GM12878 (cell line): ENCODE data around the gene IBTK. TPM values are rescaled to one million over a fixed set of nuclear protein-coding genes. Genes with fewer than 3 reads are reported as not detected.

ENCODE experiments used
- ATAC-seq: fragments of 200-7000 bp; cut with Tn5 transposase; 3 replicates; pipeline ENCODE4 v1.9.1; 2020; ENCODE audit warnings: mild to moderate bottlenecking, moderate library complexity
- BruUV-seq: library from RNA; stranded (reverse); fragments of 400-500 nt; replicated peaks from 2 replicates; lab custom pipeline; 2021; lab: Mats Ljungman, UMichigan
- CTCF ChIA-PET: fragments of 300-600 bp; sonication (Branson Sonifier 250); formaldehyde crosslinking; extraction: SDS; loops from one replicate; lab custom pipeline; 2021; ENCODE audit warnings: inconsistent platforms; lab: Yijun Ruan, JAX
- POLR2A ChIA-PET: fragments of 350-600 bp; formaldehyde crosslinking; extraction: SDS; loops from one replicate; lab custom pipeline; 2021; ENCODE audit warnings: inconsistent platforms; lab: Charles Lee
- RAD21 ChIA-PET: fragments of 300-600 bp; sonication (Branson Sonifier 250); formaldehyde crosslinking; loops from one replicate; lab custom pipeline; 2023; ENCODE audit warnings: antibody characterized with exemption; ENCODE audit not compliant: unreplicated experiment; lab: Charles Lee
- SMC1A ChIA-PET: fragments of 300-600 bp; sonication (Branson Sonifier 250); formaldehyde crosslinking; loops from one replicate; lab custom pipeline; 2023; ENCODE audit not compliant: unreplicated experiment, uncharacterized antibody; lab: Charles Lee
- DNase-seq: peaks from one replicate; pipeline ENCODE4 v3.0.0-alpha.2; 2011; ENCODE audit warnings: low read depth, low spot score
- FAIRE-seq: peaks from 3 replicates; lab custom pipeline; 2011; peaks lifted over from hg19 to GRCh38; lab: Jason Lieb, UNC
- H2AFZ ChIP-seq: 2 replicates; pipeline ENCODE4 v1.6.0; 2011; ENCODE audit warnings: low read depth, low read length, control low read depth; ENCODE audit not compliant: control insufficient read depth
- H3K27ac ChIP-seq: 2 replicates; pipeline ENCODE4 v1.5.1; 2011; ENCODE audit warnings: control low read depth; ENCODE audit not compliant: control insufficient read depth, insufficient read depth
- H3K27me3 ChIP-seq, 2 experiments: replicated peaks in 1 of 2; 2 replicates each; pipeline versions ENCODE4 v1.6.0 to v1.6.1; 2011; ENCODE audit warnings: low read length in 1 of 2; ENCODE audit not compliant: control insufficient read depth in 2 of 2, insufficient read depth in 2 of 2
- H3K36me3 ChIP-seq, 2 experiments: 2 replicates each; pipeline ENCODE4 v1.5.1; 2011; ENCODE audit warnings: low read length in 1 of 2; ENCODE audit not compliant: control insufficient read depth in 2 of 2, insufficient read depth in 2 of 2
- H3K4me1 ChIP-seq: 2 replicates; pipeline ENCODE4 v1.6.1; 2011; ENCODE audit warnings: mild to moderate bottlenecking, low read length, moderate library complexity, mixed read lengths; ENCODE audit not compliant: control insufficient read depth, insufficient read depth
- H3K4me2 ChIP-seq: 2 replicates; pipeline ENCODE4 v1.6.0; 2011; ENCODE audit warnings: control low read depth; ENCODE audit not compliant: control insufficient read depth, insufficient read depth
- H3K4me3 ChIP-seq: fragments of 200-600 bp; sonication (generic); 2 replicates; pipeline ENCODE4 v1.5.1; 2016
- H3K79me2 ChIP-seq: 2 replicates; pipeline ENCODE4 v1.6.0; 2011; ENCODE audit warnings: low read length; ENCODE audit not compliant: control insufficient read depth, insufficient read depth
- H3K9ac ChIP-seq: 2 replicates; pipeline ENCODE4 v1.8.0; 2011; ENCODE audit warnings: low read length, control low read depth, mixed read lengths; ENCODE audit not compliant: control insufficient read depth, insufficient read depth
- H3K9me3 ChIP-seq: replicated peaks from 3 replicates; pipeline ENCODE4 v1.5.1; 2011; ENCODE audit warnings: mild to moderate bottlenecking, low read length; ENCODE audit not compliant: control insufficient read depth, insufficient read depth
- H4K20me1 ChIP-seq: 2 replicates; pipeline ENCODE4 v1.6.0; 2011; ENCODE audit not compliant: control insufficient read depth, insufficient read depth
- CUX1 ChIP-seq: IDR thresholded peaks from 2 replicates; pipeline ENCODE4 v1.6.1; 2012; ENCODE audit warnings: improper control_type of control experiment, low read depth, low read length; ENCODE audit not compliant: insufficient replicate concordance
- ESRRA ChIP-seq: IDR thresholded peaks from 2 replicates; pipeline ENCODE4 v1.6.1; 2012; ENCODE audit warnings: mild to moderate bottlenecking, low read length, improper control_type of control experiment
- KLF5 ChIP-seq: fragments of 450-650 bp; IDR thresholded peaks from 2 replicates; pipeline ENCODE4 v1.6.1; 2014; ENCODE audit warnings: mild to moderate bottlenecking; ENCODE audit not compliant: partially characterized antibody
- MEF2A ChIP-seq: IDR thresholded peaks from 2 replicates; pipeline ENCODE4 v1.6.1; 2011; ENCODE audit warnings: low read depth, mild to moderate bottlenecking, low read length, moderate library complexity; ENCODE audit not compliant: insufficient read depth
- RB1 ChIP-seq: fragments of 450-650 bp; formaldehyde crosslinking; IDR thresholded peaks from 2 replicates; pipeline ENCODE4 v1.6.1; 2017; ENCODE audit warnings: mild to moderate bottlenecking, borderline replicate concordance
- SMAD5 ChIP-seq: IDR thresholded peaks from 2 replicates; pipeline ENCODE4 v1.6.1; 2016; ENCODE audit warnings: antibody characterized with exemption, low read depth
- USF1 ChIP-seq: IDR thresholded peaks from 2 replicates; pipeline ENCODE4 v1.6.1; 2011; ENCODE audit warnings: borderline replicate concordance, low read depth, mild to moderate bottlenecking, moderate library complexity, mixed read lengths, low read length; ENCODE audit not compliant: insufficient read depth; ENCODE audit errors: extremely low read length
- WRNIP1 ChIP-seq: IDR thresholded peaks from 2 replicates; pipeline ENCODE4 v1.6.1; 2011; ENCODE audit warnings: low read depth, low read length, improper control_type of control experiment, borderline replicate concordance
- WGBS: methylation state at CpG from one replicate; pipeline ENCODE4 v1.1.6; 2016; ENCODE audit warnings: low lambda C conversion rate; ENCODE audit not compliant: insufficient replicate concordance, insufficient coverage; ENCODE audit errors: missing lambda C conversion rate; 5-methylcytosine and 5-hydroxymethylcytosine counted together
- in situ Hi-C: fragments of 300-500 bp; cut with MboI; formaldehyde crosslinking; loops from 9 replicates; pipeline ENCODE4 v1.14.3; 2018; ENCODE audit warnings: mixed read lengths
- intact Hi-C: fragments of 100-400 bp; cut with micrococcal nuclease; formaldehyde crosslinking; loops from one replicate; pipeline ENCODE4 v1.14.2; 2022; ENCODE audit not compliant: unreplicated experiment
- polyA plus RNA-seq, 11 experiments: library from polyadenylated mRNA; depleted of rRNA in 4 of 11; unstranded in 6 of 11; stranded (reverse) in 5 of 11; fragments of >200 nt; fragmentation: Nextera tagmentation in 4 of 11; fragmentation: Illumina TruSeq in 1 of 11; extraction: Ambion mirVana in 4 of 11; extraction: Trizol in 1 of 11; gene quantifications; 1 replicate in 1 of 11; 2 replicates in 10 of 11; pipeline versions ENCODE4 v1.2.1 to v1.2.3, GENCODE V29; 2011 to 2016; ENCODE audit warnings: inconsistent platforms in 2 of 11, missing spikeins in 2 of 11, low read depth in 1 of 11
- total RNA-seq, 4 experiments: library from RNA; depleted of rRNA in 3 of 4; stranded (reverse); fragments of >200 nt in 3 of 4; fragmentation: Illumina TruSeq in 1 of 4; extraction: Trizol in 1 of 4; gene quantifications; 2 replicates each; pipeline versions ENCODE4 v1.2.1 to v1.2.3, GENCODE V29; 2013 to 2021

The IBTK gene
- total and polyA plus RNA-seq, 10 of the 15 experiments (the other 5 are each of a cell fraction or from before 2014, with no cell fraction given) = 12.0 to 32.1 (median 20.9) TPM

GRCh38 chr6:82249381-82250253 is 2.1 kb upstream of the IBTK start:
- ChIA-PET RAD21 (interaction anchor here (1.0 to 2.9 kb wide), 2 partner anchors 803 to 817 kb away, joined by 3 to 20 read pairs; partner anchors contain the start of genes DOP1A and UBE3D), POLR2A (interaction anchor here (0.6 to 1.5 kb wide), 3 partner anchors 12 to 804 kb away, joined by 3 to 5 read pairs (median 4); no protein-coding TSS in a partner anchor), SMC1A (interaction anchor here (1.1 to 1.5 kb wide), 4 partner anchors 12 to 817 kb away, joined by 3 to 5 read pairs (median 4); partner anchors contain the start of gene DOP1A), CTCF (interaction anchor here (1.4 to 4.0 kb wide), 4 partner anchors 19 to 817 kb away, joined by 5 to 39 read pairs (median 10); partner anchors contain the start of genes DOP1A and UBE3D)
- FAIRE-seq = no peak
- WGBS = 98% methylated on average over 12 of the region's 12 CpGs
- no peak for ATAC-seq
- no peak for DNase-seq
- Histone ChIP-seq H3K4me1 (peaks cover 6% of the 10 kb centered on the region; the same call in 1 of the 2 replicates), H2AFZ (no peak overlapping the region), H3K4me3 (no peak overlapping the region), H3K79me2 (peaks cover 33% of the 10 kb centered on the region), H3K9me3 (no peaks in the 10 kb centered on the region), H3K27me3 (no peaks in the 10 kb centered on the region), H3K36me3 (no peaks in the 10 kb centered on the region), H3K27ac (no peak overlapping the region), H3K4me2 (no peak overlapping the region), H4K20me1 (no peaks in the 10 kb centered on the region), H3K9ac (no peak overlapping the region)
- in situ Hi-C loops = loop anchor here (5.0 to 10.0 kb wide), 2 partner anchors 808 to 955 kb away; no protein-coding TSS in a partner anchor
- TF ChIP-seq SMAD5 (no peak), KLF5 (no peak), USF1 (no peak), WRNIP1 (no peak), MEF2A (no peak), RB1 (no peak), ESRRA (no peak), CUX1 (no peak)
- BruUV-seq = no TSS peak
- intact Hi-C loops = loop anchor here (10.0 kb wide), 2 partner anchors 945 to 965 kb away; partner anchors contain the start of genes PGM3 and RWDD2A
